Parathyroid adenoma (tissue), 2 donors: Measurements from ENCODE around the gene SAPCD2.

Experiments
- H2AFZ ChIP-seq: fragments of 300-600 bp; sonication (generic); one replicate; pipeline ENCODE4 v1.7.0; 2017; ENCODE audit warnings: antibody characterized with exemption, mild to moderate bottlenecking
- H3K27ac ChIP-seq: fragments of 300-600 bp; sonication (generic); one replicate; pipeline ENCODE4 v1.7.0; 2017
- H3K27me3 ChIP-seq: fragments of 300-600 bp; sonication (generic); one replicate; pipeline ENCODE4 v1.7.0; 2017; ENCODE audit warnings: low read length; ENCODE audit not compliant: control insufficient read depth, insufficient read depth
- H3K36me3 ChIP-seq: fragments of 300-600 bp; sonication (generic); one replicate; pipeline ENCODE4 v1.7.0; 2017; ENCODE audit warnings: low read length; ENCODE audit not compliant: control insufficient read depth, insufficient read depth
- H3K4me1 ChIP-seq: fragments of 300-600 bp; sonication (generic); one replicate; pipeline ENCODE4 v1.7.0; 2017; ENCODE audit warnings: control low read depth
- H3K4me2 ChIP-seq: fragments of 300-600 bp; sonication (generic); one replicate; pipeline ENCODE4 v1.7.0; 2017; ENCODE audit warnings: low read length
- H3K4me3 ChIP-seq: fragments of 300-600 bp; sonication (generic); one replicate; pipeline ENCODE4 v1.7.0; 2017; ENCODE audit warnings: low read depth, low read length
- H3K79me2 ChIP-seq: fragments of 300-600 bp; sonication (generic); one replicate; pipeline ENCODE4 v1.7.0; 2017; ENCODE audit warnings: control low read depth
- H3K9ac ChIP-seq: fragments of 300-600 bp; sonication (generic); one replicate; pipeline ENCODE4 v1.7.0; 2017; ENCODE audit warnings: mild to moderate bottlenecking
- H3K9me3 ChIP-seq: fragments of 300-600 bp; sonication (generic); one replicate; pipeline ENCODE4 v1.7.0; 2017; ENCODE audit warnings: low read length; ENCODE audit not compliant: control insufficient read depth
- CTCF ChIP-seq: fragments of 300-600 bp; sonication (generic); IDR thresholded peaks from one replicate; pipeline ENCODE4 v1.7.0; 2017; ENCODE audit warnings: antibody characterized with exemption, mild to moderate bottlenecking
- donor health status: primary hyperparathyroidism.

The SAPCD2 gene

GRCh38 chr9:137020771-137021567, 49.4 kb downstream of the SAPCD2 start:
- H3K36me3 ChIP-seq, result no peaks in the 10 kb centered on the region
- no peak overlapping the region for H3K9ac ChIP-seq
- H3K79me2 ChIP-seq, result no peaks in the 10 kb centered on the region
- H3K27ac ChIP-seq, result no peak overlapping the region
- H3K9me3 ChIP-seq, result no peaks in the 10 kb centered on the region
- no peak overlapping the region for H3K4me2 ChIP-seq
- TF ChIP-seq CTCF, result no peak
- H3K27me3 ChIP-seq, result no peaks in the 10 kb centered on the region
- H3K4me3 ChIP-seq, result no peak overlapping the region
- H3K4me1 ChIP-seq, result peaks cover 1% of the 10 kb centered on the region
- H2AFZ ChIP-seq, result no peak overlapping the region

GRCh38 chr9:137019891-137020683, 50.3 kb downstream of the SAPCD2 start:
- Histone ChIP-seq H3K27ac (no peak overlapping the region), H3K4me3 (no peak overlapping the region), H3K4me2 (no peak overlapping the region), H3K4me1 (no peaks in the 10 kb centered on the region), H3K9me3 (no peaks in the 10 kb centered on the region), H3K27me3 (no peaks in the 10 kb centered on the region), H3K36me3 (no peaks in the 10 kb centered on the region), H3K9ac (no peak overlapping the region), H2AFZ (no peak overlapping the region), H3K79me2 (no peaks in the 10 kb centered on the region)
- no peak for TF ChIP-seq CTCF

- no peaks in the 10 kb centered on the region for H3K9me3 ChIP-seq
- no peak for TF ChIP-seq CTCF
- H3K36me3 ChIP-seq, result no peaks in the 10 kb centered on the region
- no peak overlapping the region for H3K9ac ChIP-seq
- H3K27me3 ChIP-seq, result no peaks in the 10 kb centered on the region
- no peaks in the 10 kb centered on the region for H3K4me1 ChIP-seq
- no peaks in the 10 kb centered on the region for H3K79me2 ChIP-seq
- no peak overlapping the region for H3K4me3 ChIP-seq
- H3K4me2 ChIP-seq, result no peak overlapping the region
- no peak overlapping the region for H2AFZ ChIP-seq
- H3K27ac ChIP-seq, result no peak overlapping the region
Measured at GRCh38 chr9:137018761-137019559, 51.4 kb downstream of the SAPCD2 start.

- Histone ChIP-seq H3K4me3 (no peak overlapping the region), H3K27ac (no peak overlapping the region), H3K36me3 (no peaks in the 10 kb centered on the region), H3K27me3 (no peaks in the 10 kb centered on the region), H3K79me2 (no peaks in the 10 kb centered on the region), H3K9me3 (no peaks in the 10 kb centered on the region), H3K9ac (no peak overlapping the region), H2AFZ (no peak overlapping the region), H3K4me2 (no peak overlapping the region), H3K4me1 (no peaks in the 10 kb centered on the region)
- no peak for TF ChIP-seq CTCF
Measured at GRCh38 chr9:137017791-137018497, 52.4 kb downstream of the SAPCD2 start.
